ENCODE results near the gene LYRM4.

The LYRM4 gene

GRCh38 chr6:5282191-5282623 is 21.5 kb upstream of the LYRM4 start:
- Histone ChIP-seq H3K4me3 (ENCODE audit: low read depth, low read length) (no peak overlapping the region), H3K4me1 (ENCODE audit: control insufficient read depth, insufficient read depth, low read length) (no peaks in the 10 kb centered on the region), H3K36me3 (ENCODE audit: control insufficient read depth in 2 of 2, insufficient read depth in 1 of 2, low read length in 2 of 2) (no peaks in the 10 kb centered on the region), H3K27ac (ENCODE audit: extremely low read depth, low read depth, low read length) (no peak overlapping the region), H3K9me3 (ENCODE audit: control insufficient read depth, insufficient read depth, low read depth, low read length) (no peaks in the 10 kb centered on the region)
- CTCF ChIA-PET: no interaction called here
- POLR2A ChIA-PET: no interaction called here
- TF ChIP-seq HIC1 (tag by site-specific recombination; IDR thresholded peaks at IDR 0.05) (no peak), ZNF626 (tag by site-specific recombination; IDR thresholded peaks at IDR 0.05) (no peak), BCL11B (tag by site-specific recombination; IDR thresholded peaks at IDR 0.05; ENCODE audit: low read depth) (no peak), ZNF610 (tag by site-specific recombination; IDR thresholded peaks at IDR 0.05; ENCODE audit: borderline replicate concordance) (no peak), ZNF571 (tag by site-specific recombination; IDR thresholded peaks at IDR 0.05) (no peak), ZSCAN5A (tag by site-specific recombination; IDR thresholded peaks at IDR 0.05) (no peak), TCF7L2 (IDR thresholded peaks at IDR 0.05; ENCODE audit: borderline replicate concordance, low read depth, low read length) (no peak), ZNF280D (tag by site-specific recombination; IDR thresholded peaks at IDR 0.05) (no peak)

GRCh38 chr6:5280920-5281319 is 20.2 kb upstream of the LYRM4 start:
- Histone ChIP-seq H3K4me1 (ENCODE audit: control insufficient read depth, insufficient read depth, low read length) (no peaks in the 10 kb centered on the region), H3K9me3 (ENCODE audit: control insufficient read depth, insufficient read depth, low read depth, low read length) (no peaks in the 10 kb centered on the region), H3K27ac (ENCODE audit: extremely low read depth, low read depth, low read length) (no peak overlapping the region), H3K36me3 (ENCODE audit: control insufficient read depth in 2 of 2, insufficient read depth in 1 of 2, low read length in 2 of 2) (no peaks in the 10 kb centered on the region), H3K4me3 (ENCODE audit: low read depth, low read length) (no peak overlapping the region)
- POLR2A ChIA-PET: no interaction called here
- CTCF ChIA-PET: interaction anchor here (0.7 to 1.9 kb wide), 2 partner anchors 22 to 727 kb away, joined by 3 to 4 read pairs; no protein-coding TSS in a partner anchor
- TF ChIP-seq ZNF660 (tag by site-specific recombination; IDR thresholded peaks at IDR 0.05) (no peak), ZSCAN5A (tag by site-specific recombination; IDR thresholded peaks at IDR 0.05) (no peak), ZBTB6 (tag by site-specific recombination; IDR thresholded peaks at IDR 0.05) (no peak), ZNF658 (tag by site-specific recombination; IDR thresholded peaks at IDR 0.05) (no peak), PRDM2 (tag by site-specific recombination; IDR thresholded peaks at IDR 0.05; ENCODE audit: borderline replicate concordance) (no peak), KLF7 (tag by site-specific recombination; IDR thresholded peaks at IDR 0.05; ENCODE audit: borderline replicate concordance) (no peak), ZBTB8A (tag by site-specific recombination; IDR thresholded peaks at IDR 0.05) (no peak), HOXA7 (CRISPR knock-in tag; IDR thresholded peaks at IDR 0.05; ENCODE audit: borderline replicate concordance) (no peak), ZNF623 (tag by site-specific recombination; IDR thresholded peaks at IDR 0.05) (no peak), ZNF2 (tag by site-specific recombination; IDR thresholded peaks at IDR 0.05) (no peak), ZNF10 (tag by site-specific recombination; IDR thresholded peaks at IDR 0.05) (no peak), KLF8 (tag by site-specific recombination; IDR thresholded peaks at IDR 0.05) (no peak), ZNF132 (tag by site-specific recombination; IDR thresholded peaks at IDR 0.05; ENCODE audit: borderline replicate concordance) (no peak)

Measured in HEK293 (cell line).